ENCODE results near the gene TMEM131.
"Not testable (repeated sequence)": the region's sequence is repeated elsewhere in the genome, so short reads cannot be mapped to it uniquely, and the experiment has no call there.

TMEM131 gene

GRCh38 chr2:97911206-97911921 is 84.4 kb downstream of the TMEM131 start:
- no peak for DNase-seq (ENCODE audit: low read depth in 2 of 2)

DNA sequence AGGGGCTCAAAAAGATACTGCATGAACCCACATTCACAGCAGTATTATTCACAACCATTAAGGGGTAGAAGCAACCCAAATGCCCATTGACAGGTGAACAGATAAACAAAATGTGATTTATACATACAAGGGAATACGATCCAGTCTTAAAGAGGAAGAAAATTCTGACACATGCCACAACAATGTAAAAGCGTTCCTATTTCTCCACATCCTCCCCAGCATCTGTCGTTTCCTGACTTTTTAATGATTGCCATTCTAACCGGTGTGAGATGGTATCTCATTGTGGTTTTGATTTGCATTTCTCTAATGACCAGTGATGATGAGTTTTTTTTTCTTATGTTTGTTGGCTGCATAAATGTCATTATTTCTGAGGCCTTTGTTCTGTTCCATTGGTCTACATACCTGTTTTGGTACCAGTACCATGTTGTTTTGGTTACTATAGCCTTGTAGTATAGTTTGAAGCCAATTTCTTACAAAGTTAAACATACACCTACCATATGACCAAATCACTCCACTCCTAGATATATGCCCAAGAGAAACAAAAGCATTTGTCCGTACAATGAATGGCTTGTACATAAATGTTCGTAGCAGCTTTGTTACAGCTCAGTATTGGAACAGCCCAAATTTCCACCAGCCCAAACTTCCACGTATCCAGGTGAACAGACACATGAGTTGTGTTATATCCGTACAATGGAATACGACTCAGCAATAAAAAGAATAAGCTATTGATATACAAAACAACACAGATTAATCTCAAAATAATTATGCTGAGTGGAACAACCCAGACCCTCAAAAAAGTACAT is 85.1 kb downstream of the TMEM131 start:
- DNase-seq (ENCODE audit: low read depth in 2 of 2), result no peak

- no peak for DNase-seq (ENCODE audit: low read depth in 2 of 2)
Measured at GRCh38 chr2:97908208-97908676, 87.5 kb downstream of the TMEM131 start.

DNA sequence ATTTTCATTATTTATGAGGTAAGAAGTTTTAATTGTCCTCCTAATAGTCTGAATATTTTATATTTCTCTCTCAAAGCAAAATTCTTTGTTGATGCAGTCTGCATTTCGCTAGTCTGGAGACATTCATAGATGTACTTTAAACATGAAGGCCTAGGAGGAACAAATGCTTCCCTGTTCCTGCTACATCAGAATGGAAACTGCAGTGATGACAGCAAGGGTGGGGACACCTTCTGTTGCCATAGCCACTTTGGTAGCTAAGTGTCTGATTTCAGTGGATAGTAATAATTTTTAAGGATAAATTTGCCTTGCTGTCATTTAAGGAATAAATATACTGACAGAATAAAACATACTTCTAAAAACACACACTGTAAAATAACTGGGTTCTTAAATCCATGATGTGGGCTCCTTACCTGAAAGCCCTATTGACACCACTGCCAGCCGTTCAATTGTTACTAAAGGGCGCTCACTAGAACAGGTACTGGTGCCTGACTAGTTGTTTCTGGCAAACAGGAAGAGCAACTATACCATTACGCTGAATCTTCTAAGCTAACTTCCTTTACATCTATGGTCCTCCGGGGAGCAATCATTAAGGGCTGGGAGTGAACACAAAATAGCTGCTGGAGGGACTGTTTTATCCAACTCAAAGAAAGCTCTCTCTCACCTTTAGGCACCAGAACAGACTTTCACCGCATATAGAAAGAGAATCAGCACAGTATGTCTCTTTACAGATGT is 88.2 kb downstream of the TMEM131 start:
- DNase-seq (ENCODE audit: low read depth in 2 of 2), result no peak

DNA sequence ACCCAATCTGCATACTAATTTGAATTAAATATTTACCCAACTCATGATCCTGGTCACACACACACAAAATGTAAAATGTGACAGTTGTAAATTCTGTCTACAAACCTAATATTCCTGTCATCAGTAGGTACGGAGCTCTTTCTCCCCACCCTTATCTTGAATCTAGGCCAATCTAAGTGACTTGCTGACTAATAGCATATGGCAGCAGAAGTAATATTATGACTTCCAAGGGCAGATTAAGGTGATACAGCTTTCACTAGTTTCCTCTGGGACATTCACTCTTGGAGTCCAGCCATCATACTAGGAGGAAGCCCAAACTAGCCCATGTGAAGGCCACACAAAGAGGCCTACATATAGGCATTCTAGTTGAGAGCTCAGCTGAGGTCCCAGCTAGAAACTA is 89.4 kb downstream of the TMEM131 start:
- no peak for DNase-seq (ENCODE audit: low read depth in 2 of 2)

- no peak for DNase-seq (ENCODE audit: low read depth in 2 of 2)
Measured at GRCh38 chr2:97905294-97905693, 90.5 kb downstream of the TMEM131 start.

- DNase-seq (ENCODE audit: low read depth in 2 of 2), result no peak
Measured at GRCh38 chr2:97901862-97902261, 93.9 kb downstream of the TMEM131 start.

GRCh38 chr2:97900806-97901205 is 94.9 kb downstream of the TMEM131 start:
- no peak for DNase-seq (ENCODE audit: low read depth in 2 of 2)

GRCh38 chr2:97893042-97893441 is 102.7 kb downstream of the TMEM131 start:
- not testable (repeated sequence) for DNase-seq (ENCODE audit: low read depth in 2 of 2)

- no peak for DNase-seq (ENCODE audit: low read depth in 2 of 2)
Measured at GRCh38 chr2:97891611-97892010, 104.1 kb downstream of the TMEM131 start.

- no peak for DNase-seq (ENCODE audit: low read depth in 2 of 2)
Measured at GRCh38 chr2:97889156-97889555, 106.6 kb downstream of the TMEM131 start.

- DNase-seq (ENCODE audit: low read depth in 2 of 2), result no peak
Measured at GRCh38 chr2:97885841-97886240, 109.9 kb downstream of the TMEM131 start.

GRCh38 chr2:97880334-97880733 is 115.4 kb downstream of the TMEM131 start:
- no peak for DNase-seq (ENCODE audit: low read depth in 2 of 2)

- DNase-seq (ENCODE audit: low read depth in 2 of 2), result no peak
Measured at GRCh38 chr2:97878865-97879264, 116.9 kb downstream of the TMEM131 start.

GRCh38 chr2:97878317-97878716 is 117.4 kb downstream of the TMEM131 start:
- DNase-seq (ENCODE audit: low read depth in 2 of 2), result not testable (repeated sequence)

- no peak for DNase-seq (ENCODE audit: low read depth in 2 of 2)
Measured at GRCh38 chr2:97871096-97871780, 124.5 kb downstream of the TMEM131 start.

DNA sequence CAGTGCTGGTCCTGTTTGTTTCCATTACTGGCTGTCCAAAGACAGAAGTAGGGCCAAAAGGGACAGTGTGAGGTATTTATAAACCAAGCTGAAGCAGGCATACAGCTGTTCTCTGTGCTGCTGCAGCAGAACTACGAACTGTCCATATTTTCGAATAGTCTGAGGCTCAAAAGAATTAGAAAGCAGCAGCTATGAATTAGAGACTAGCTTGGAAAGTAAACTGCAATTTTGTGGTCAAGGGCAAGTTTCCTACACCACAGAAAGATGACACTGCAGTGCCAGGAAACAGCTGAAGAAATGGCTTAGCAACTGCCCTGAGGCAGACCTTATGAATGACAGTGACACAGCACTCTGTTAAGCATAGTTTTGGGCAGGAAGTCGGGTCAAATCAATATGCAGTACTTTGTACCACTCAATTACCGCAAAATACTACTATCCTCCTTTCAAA is 125.3 kb downstream of the TMEM131 start:
- DNase-seq (ENCODE audit: low read depth in 2 of 2), result no peak

DNA sequence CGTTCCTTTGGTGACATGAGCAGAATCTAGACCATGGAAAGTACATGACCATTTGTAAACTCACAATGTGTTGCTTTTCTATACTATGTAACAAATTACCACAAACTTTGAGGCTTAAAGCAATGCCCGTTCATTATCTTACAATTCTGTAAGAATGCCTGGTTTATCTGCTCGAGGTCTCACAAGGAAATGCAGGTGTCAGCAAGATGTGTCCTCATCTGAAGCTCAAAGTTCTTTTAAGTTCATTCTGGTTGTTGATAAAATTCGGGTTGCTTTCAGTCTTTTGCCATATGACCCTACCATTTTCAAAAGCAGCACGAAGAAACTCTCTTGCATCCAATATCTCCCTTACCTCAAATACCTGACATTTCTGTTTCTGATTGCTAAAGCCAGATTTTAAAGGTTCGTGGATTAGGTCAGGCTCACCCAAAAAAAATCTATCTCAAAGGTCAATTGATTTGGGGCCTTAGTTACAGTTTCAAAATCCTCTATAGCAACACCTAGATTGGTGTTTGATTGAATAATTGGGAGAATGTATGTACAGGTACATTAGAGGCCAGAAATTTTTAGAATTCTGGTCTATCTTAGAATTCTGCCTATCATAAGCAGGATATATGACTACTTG is 125.9 kb downstream of the TMEM131 start:
- DNase-seq (ENCODE audit: low read depth in 2 of 2), result no peak

GRCh38 chr2:97868986-97869721 is 126.6 kb downstream of the TMEM131 start:
- no peak for DNase-seq (ENCODE audit: low read depth in 2 of 2)

GRCh38 chr2:97863829-97864228 is 131.9 kb downstream of the TMEM131 start:
- no peak for DNase-seq (ENCODE audit: low read depth in 2 of 2)

DNA sequence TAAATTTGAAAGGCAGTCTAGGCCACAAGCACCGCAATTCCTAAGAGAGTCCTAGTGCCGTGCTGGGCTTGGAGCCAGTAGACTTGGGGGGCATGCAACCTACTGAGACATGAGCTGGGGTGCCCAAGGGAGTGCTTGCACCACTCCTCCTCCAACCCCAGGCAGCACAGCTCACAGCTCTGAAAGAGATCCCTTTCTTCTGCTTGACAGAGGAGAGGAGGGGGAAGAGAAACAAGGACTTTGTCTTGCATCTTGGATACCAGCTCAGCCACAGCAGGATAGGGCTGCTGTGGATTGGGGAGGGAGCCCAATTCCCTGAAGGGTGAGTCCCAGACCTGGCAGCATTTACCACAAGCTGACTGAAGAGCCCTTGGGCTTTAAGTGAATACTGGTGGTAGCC is 134.6 kb downstream of the TMEM131 start:
- DNase-seq (ENCODE audit: low read depth in 2 of 2), result no peak

Measured in stimulated activated CD4-positive, alpha-beta T cell treated with anti-CD3 and anti-CD28 coated beads, Interleukin-1b, Interleukin-23, amount 100 ng/mL, for 4 hours (primary cell).